HepG2 (cell line): ENCODE data around the gene HEY2. TPM values are rescaled to one million over a fixed set of nuclear protein-coding genes. Genes with fewer than 3 reads are reported as not detected.

Experiments
- CBX2 ChIP-seq, 2 experiments: fragments of 200-600 bp in 1 of 2; sonication (generic); formaldehyde crosslinking in 1 of 2; IDR thresholded peaks; 2 replicates each; pipeline versions ENCODE4 v1.7.0 to v1.8.1; 2018 to 2022; ENCODE audit warnings: low read depth in 2 of 2, low read length in 1 of 2, mild to moderate bottlenecking in 1 of 2, missing genetic modification reagents in 1 of 2
- CCAR2 ChIP-seq: fragments of 200-400 bp; formaldehyde crosslinking; optimal IDR thresholded peaks from 2 replicates; pipeline ENCODE3; 2018; ENCODE audit warnings: low read depth, mild to moderate bottlenecking, low read length, moderate library complexity
- EZH2 ChIP-seq: conservative IDR thresholded peaks from 2 replicates; pipeline ENCODE4 v1.6.1; 2012; ENCODE audit warnings: mild to moderate bottlenecking, low read depth, low read length, moderate library complexity
- FOXK2 ChIP-seq: fragments of 450-650 bp; IDR thresholded peaks from 2 replicates; pipeline ENCODE4 v1.6.1; 2016
- FOXM1 ChIP-seq: sonication (generic); formaldehyde crosslinking; IDR thresholded peaks from 2 replicates; pipeline ENCODE4 v1.5.0; 2020; ENCODE audit warnings: missing genetic modification reagents
- GABPA ChIP-seq, 2 experiments: IDR thresholded peaks; 2 replicates each; pipeline ENCODE4 v1.6.1; 2011 to 2016; ENCODE audit warnings: low read depth in 2 of 2, low read length in 1 of 2, missing biosample characterization in 1 of 2, missing genetic modification characterization in 1 of 2
- GATAD1 ChIP-seq: IDR thresholded peaks from 2 replicates; pipeline ENCODE4 v1.6.1; 2016; ENCODE audit warnings: missing genetic modification reagents, missing compliant biosample characterization
- GTF3A ChIP-seq: sonication (generic); formaldehyde crosslinking; conservative IDR thresholded peaks from 2 replicates; pipeline ENCODE4 v1.4.0; 2020; ENCODE audit warnings: mild to moderate bottlenecking, missing genetic modification reagents
- HNF4A ChIP-seq: sonication (generic); formaldehyde crosslinking; IDR thresholded peaks from 2 replicates; pipeline ENCODE4 v1.4.0; 2020; ENCODE audit warnings: missing genetic modification reagents
- HOXA3 ChIP-seq: sonication (generic); formaldehyde crosslinking; IDR thresholded peaks from 2 replicates; pipeline ENCODE4 v1.5.0; 2020; ENCODE audit warnings: missing genetic modification reagents
- KLF11 ChIP-seq: IDR thresholded peaks from 2 replicates; pipeline ENCODE4 v1.6.1; 2016; ENCODE audit warnings: missing compliant biosample characterization
- MATR3 ChIP-seq: sonication (generic); formaldehyde crosslinking; IDR thresholded peaks from 2 replicates; pipeline ENCODE4 v1.4.0; 2020; ENCODE audit warnings: missing genetic modification reagents
- MBD4 ChIP-seq: IDR thresholded peaks from 2 replicates; pipeline ENCODE4 v1.6.1; 2012; ENCODE audit warnings: low read length, inconsistent platforms, borderline replicate concordance
- MXD4 ChIP-seq: IDR thresholded peaks from 2 replicates; pipeline ENCODE4 v1.6.1; 2016; ENCODE audit warnings: mild to moderate bottlenecking, missing biosample characterization, missing genetic modification reagents
- SIX4 ChIP-seq: sonication (generic); formaldehyde crosslinking; IDR thresholded peaks from 2 replicates; pipeline ENCODE4 v1.4.0; 2020; ENCODE audit warnings: missing genetic modification reagents
- THAP9 ChIP-seq: sonication (generic); formaldehyde crosslinking; IDR thresholded peaks from 2 replicates; pipeline ENCODE4; 2020; ENCODE audit warnings: missing genetic modification reagents, mild to moderate bottlenecking, borderline replicate concordance
- TOPORS ChIP-seq: sonication (generic); formaldehyde crosslinking; IDR thresholded peaks from 2 replicates; pipeline ENCODE4 v1.8.0; 2023; ENCODE audit warnings: mild to moderate bottlenecking, missing genetic modification reagents
- ZFP36L1 ChIP-seq: sonication (generic); formaldehyde crosslinking; IDR thresholded peaks from 2 replicates; pipeline ENCODE4 v1.8.0; 2022; ENCODE audit warnings: mild to moderate bottlenecking, missing genetic modification reagents, moderate library complexity
- ZKSCAN8 ChIP-seq: IDR thresholded peaks from 2 replicates; pipeline ENCODE4 v1.6.1; 2016; ENCODE audit warnings: borderline replicate concordance, missing genetic modification reagents, missing compliant biosample characterization
- ZNF607 ChIP-seq: sonication (generic); formaldehyde crosslinking; IDR thresholded peaks from 2 replicates; pipeline ENCODE4 v1.5.1; 2020; ENCODE audit warnings: missing genetic modification reagents, mild to moderate bottlenecking, borderline replicate concordance
- ZNF629 ChIP-seq: sonication (generic); formaldehyde crosslinking; conservative IDR thresholded peaks from 2 replicates; pipeline ENCODE4 v1.5.0; 2020; ENCODE audit warnings: missing genetic modification reagents
- ZNF644 ChIP-seq: IDR thresholded peaks from 2 replicates; pipeline ENCODE4 v1.6.1; 2016; ENCODE audit warnings: low read depth
- ZNF784 ChIP-seq: sonication (generic); formaldehyde crosslinking; IDR thresholded peaks from 2 replicates; pipeline ENCODE4 v1.5.1; 2020; ENCODE audit warnings: missing genetic modification reagents, mild to moderate bottlenecking, borderline replicate concordance
- ZNF800 ChIP-seq: sonication (generic); formaldehyde crosslinking; IDR thresholded peaks from 2 replicates; pipeline ENCODE4 v1.4.0; 2020; ENCODE audit warnings: missing genetic modification reagents
- polyA plus RNA-seq, 8 experiments: library from polyadenylated mRNA; depleted of rRNA in 3 of 8; stranded (reverse) in 7 of 8; unstranded in 1 of 8; fragments of >200 nt; fragmentation: Illumina TruSeq in 4 of 8; extraction: Trizol in 4 of 8; gene quantifications; 2 replicates each; pipeline versions ENCODE4 v1.2.1 to v1.2.3, GENCODE V29; 2011 to 2016; ENCODE audit warnings: low read depth in 4 of 8, missing spikeins in 1 of 8, mixed read lengths in 1 of 8; ENCODE audit not compliant: insufficient read depth in 1 of 8
- total RNA-seq, 5 experiments: library from RNA; depleted of rRNA; stranded (reverse); fragments of >200 nt; fragmentation: Illumina TruSeq; extraction: Trizol; gene quantifications; 2 replicates each; pipeline ENCODE4 v1.2.3, GENCODE V29; 2016; ENCODE audit warnings: low read depth in 1 of 5
- TF ChIP-seq, protein P1 (sequence below): sonication (generic); formaldehyde crosslinking; IDR thresholded peaks from 2 replicates; pipeline ENCODE4 v1.5.0; 2020; ENCODE audit warnings: mild to moderate bottlenecking, low read depth, missing genetic modification reagents, borderline replicate concordance

Gene HEY2
- total and polyA plus RNA-seq, 2 of the 13 experiments (the other 11 are each of a cell fraction or from before 2014, with no cell fraction given) = 0.04 TPM

- TF ChIP-seq FOXK2 = no peak
- TF ChIP-seq EZH2 = peak; percentile 93
- TF ChIP-seq GTF3A (CRISPR knock-in tag) = no peak
- no peak for TF ChIP-seq THAP9 (CRISPR knock-in tag)
- TF ChIP-seq GABPA (IDR thresholded peaks at IDR 0.05; ENCODE audit: low read depth, low read length) = no peak
- no peak for TF ChIP-seq GABPA (CRISPR knock-in tag; IDR thresholded peaks at IDR 0.05; ENCODE audit: low read depth)
- TF ChIP-seq, protein P1, sequence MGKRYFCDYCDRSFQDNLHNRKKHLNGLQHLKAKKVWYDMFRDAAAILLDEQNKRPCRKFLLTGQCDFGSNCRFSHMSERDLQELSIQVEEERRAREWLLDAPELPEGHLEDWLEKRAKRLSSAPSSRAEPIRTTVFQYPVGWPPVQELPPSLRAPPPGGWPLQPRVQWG (CRISPR knock-in tag) = no peak
- TF ChIP-seq ZNF784 (CRISPR knock-in tag) = no peak
- no peak for TF ChIP-seq TOPORS
- no peak for TF ChIP-seq ZNF607 (CRISPR knock-in tag)
- no peak for TF ChIP-seq MXD4 (CRISPR knock-in tag)
- TF ChIP-seq HOXA3 (CRISPR knock-in tag) = no peak
- TF ChIP-seq ZNF629 = no peak
- no peak for TF ChIP-seq CCAR2
- TF ChIP-seq ZNF800 (CRISPR knock-in tag) = no peak
- peak; percentile 42; the same call in 1 of the 2 replicates for TF ChIP-seq ZKSCAN8 (CRISPR knock-in tag)
- TF ChIP-seq FOXM1 = no peak
- no peak for TF ChIP-seq GATAD1
- no peak for TF ChIP-seq MBD4
- TF ChIP-seq MATR3 (CRISPR knock-in tag) = no peak
- peak; percentile 100 for TF ChIP-seq CBX2 (IDR thresholded peaks at IDR 0.05; ENCODE audit: low read depth, low read length)
- TF ChIP-seq CBX2 (CRISPR knock-in tag; IDR thresholded peaks at IDR 0.05; ENCODE audit: low read depth) = peak; percentile 86; the same call in 1 of the 2 replicates
- no peak for TF ChIP-seq ZNF644 (CRISPR knock-in tag)
- no peak for TF ChIP-seq ZFP36L1
- TF ChIP-seq HNF4A (CRISPR knock-in tag) = no peak
- no peak for TF ChIP-seq SIX4
- no peak for TF ChIP-seq KLF11 (CRISPR knock-in tag)
These were observed 2.5 kb upstream of the HEY2 start (continued) for GRCh38 chr6:125746731-125747588.
